Common myeloid progenitor, CD34-positive (primary cell): ENCODE results near the gene SPRR2A.
A peak's percentile ranks its signal among the peaks of the same experiment; 100 is the strongest.

Experiments used
- CTCF ChIA-PET: fragments of 350-600 bp; sonication (Branson Sonifier 250); formaldehyde crosslinking; loops from one replicate; lab custom pipeline; 2021; ENCODE audit warnings: antibody characterized with exemption; lab: Charles Lee
- POLR2A ChIA-PET: fragments of 350-600 bp; sonication (Branson Sonifier 250); formaldehyde crosslinking; loops from one replicate; lab custom pipeline; 2021; ENCODE audit warnings: antibody characterized with exemption; lab: Charles Lee
- DNase-seq, 3 donors: peaks; one replicate each; pipeline versions ENCODE4 v3.0.0 to v3.0.0-alpha.2; 2013
- H3K27ac ChIP-seq, 2 experiments: 1 replicate in 1 of 2; 2 replicates in 1 of 2; pipeline ENCODE4 v1.7.0; 2013; ENCODE audit warnings: inconsistent platforms in 2 of 2, low read length in 2 of 2, mild to moderate bottlenecking in 2 of 2, low read depth in 1 of 2, moderate library complexity in 1 of 2; ENCODE audit not compliant: severe bottlenecking in 2 of 2, insufficient read depth in 1 of 2, poor library complexity in 1 of 2
- H3K27me3 ChIP-seq, 5 experiments: replicated peaks in 2 of 5; 1 replicate in 3 of 5; 2 replicates in 2 of 5; pipeline versions ENCODE4 v1.6.1 to v1.7.0; 2013; ENCODE audit warnings: low read length in 4 of 5, mild to moderate bottlenecking in 2 of 5, moderate library complexity in 2 of 5, inconsistent platforms in 1 of 5; ENCODE audit not compliant: insufficient read depth in 5 of 5, control insufficient read depth in 4 of 5
- H3K36me3 ChIP-seq, 4 experiments: 1 replicate in 2 of 4; 2 replicates in 2 of 4; pipeline versions ENCODE4 v1.6.1 to v1.7.0; 2013; ENCODE audit warnings: low read length in 3 of 4, control low read depth in 1 of 4, mild to moderate bottlenecking in 1 of 4; ENCODE audit not compliant: control insufficient read depth in 4 of 4, insufficient read depth in 4 of 4
- H3K4me1 ChIP-seq, 4 experiments: 1 replicate in 3 of 4; 2 replicates in 1 of 4; pipeline versions ENCODE4 v1.6.1 to v1.7.1; 2013; ENCODE audit warnings: low read length in 3 of 4, mild to moderate bottlenecking in 3 of 4, control low read depth in 1 of 4, inconsistent platforms in 1 of 4, moderate library complexity in 1 of 4; ENCODE audit not compliant: control insufficient read depth in 4 of 4, insufficient read depth in 4 of 4; ENCODE audit errors: control extremely low read depth in 1 of 4
- H3K4me3 ChIP-seq, 7 experiments: 1 replicate in 4 of 7; 2 replicates in 3 of 7; pipeline versions ENCODE4 v1.5.1 to v1.7.0; 2013; ENCODE audit warnings: mild to moderate bottlenecking in 7 of 7, low read length in 6 of 7, moderate library complexity in 6 of 7, inconsistent platforms in 2 of 7, low read depth in 2 of 7, control low read depth in 1 of 7; ENCODE audit not compliant: insufficient read depth in 4 of 7, control insufficient read depth in 1 of 7; ENCODE audit errors: extremely low read depth in 1 of 7
- H3K9me3 ChIP-seq, 5 experiments: 1 replicate in 4 of 5; 2 replicates in 1 of 5; pipeline versions ENCODE4 v1.6.1 to v1.7.1; 2013; ENCODE audit warnings: low read length in 4 of 5, mild to moderate bottlenecking in 2 of 5, inconsistent platforms in 1 of 5, low read depth in 1 of 5, moderate library complexity in 1 of 5; ENCODE audit not compliant: control insufficient read depth in 4 of 5, insufficient read depth in 2 of 5; ENCODE audit errors: control extremely low read depth in 1 of 5
- WGBS: methylation state at CpG from one replicate; pipeline ENCODE4 v1.1.5; 2013; ENCODE audit not compliant: insufficient coverage; 5-methylcytosine and 5-hydroxymethylcytosine counted together

SPRR2A gene

GRCh38 chr1:153049211-153049610 lies 8.1 kb downstream of the SPRR2A start:
- Histone ChIP-seq H3K4me3 (no peak overlapping the region), H3K4me1 (no peaks in the 10 kb centered on the region), H3K27ac (no peak overlapping the region), H3K36me3 (no peaks in the 10 kb centered on the region), H3K27me3 (peaks cover 0 to 3% (median 0%) of the 10 kb centered on the region in 5 experiments), H3K9me3 (peaks cover 0 to 4% (median 0%) of the 10 kb centered on the region in 5 experiments)
- WGBS: 100% methylated on average over 1 of the region's 2 CpGs
- ChIA-PET POLR2A (no interaction called here), CTCF (no interaction called here)
- DNase-seq: no peak

- peaks cover 0 to 1% (median 0%) of the 10 kb centered on the region in 5 experiments for H3K9me3 ChIP-seq
- ChIA-PET POLR2A (no interaction called here), CTCF (no interaction called here)
- H3K36me3 ChIP-seq: no peaks in the 10 kb centered on the region
- no peak within 1 kb of the TSS for H3K27ac ChIP-seq
- WGBS: 81% methylated on average over 3 of the region's 4 CpGs
- H3K4me3 ChIP-seq: no peak within 1 kb of the TSS
- H3K4me1 ChIP-seq: no peaks in the 10 kb centered on the region
- DNase-seq: no peak
- peaks cover 2 to 18% (median 7%) of the 10 kb centered on the region in 5 experiments for H3K27me3 ChIP-seq
These were observed 16.2 kb downstream of the SPRR2A start, which contains the start of gene SPRR2D for GRCh38 chr1:153040950-153041631. TSS of gene SPRR2D (minus strand) at chr1:153041120. CDS start at chr1:153040346, 774 bp downstream.

- Histone ChIP-seq H3K27ac (no peak overlapping the region), H3K27me3 (peaks cover 0 to 9% (median 2%) of the 10 kb centered on the region in 5 experiments), H3K4me1 (no peaks in the 10 kb centered on the region), H3K36me3 (no peaks in the 10 kb centered on the region), H3K9me3 (peaks cover 0 to 1% (median 0%) of the 10 kb centered on the region in 5 experiments), H3K4me3 (no peak overlapping the region)
- no peak for DNase-seq
- CTCF ChIA-PET: interaction anchor here (0.6 kb wide), 1 partner anchor 26 kb away, joined by 3 read pairs; no protein-coding TSS in a partner anchor
- no CpG with 5 or more reads among the region's 1 CpG for WGBS
- POLR2A ChIA-PET: interaction anchor here (0.6 kb wide), 1 partner anchor 65 kb away, joined by 3 read pairs; the partner anchor contains the start of gene SPRR4
These were observed 22.1 kb downstream of the SPRR2A start for GRCh38 chr1:153035211-153035610.

GRCh38 chr1:153032677-153033308 lies 24.5 kb downstream of the SPRR2A start:
- Histone ChIP-seq H3K36me3 (no peaks in the 10 kb centered on the region), H3K27me3 (peaks cover 0 to 9% (median 2%) of the 10 kb centered on the region in 5 experiments), H3K4me1 (no peaks in the 10 kb centered on the region), H3K9me3 (peaks cover 0 to 2% (median 0%) of the 10 kb centered on the region in 5 experiments), H3K4me3 (no peak overlapping the region), H3K27ac (no peak overlapping the region)
- CTCF ChIA-PET: interaction anchor here (1.1 kb wide), 1 partner anchor 11 kb away, joined by 3 read pairs; no protein-coding TSS in a partner anchor
- peak in 2 of 3 donors; percentile 7 for DNase-seq
- POLR2A ChIA-PET: no interaction called here
- whole genome bisulfite sequencing: 0% methylated on average over 1 of the region's 3 CpGs

GRCh38 chr1:153032073-153032472 lies 25.2 kb downstream of the SPRR2A start:
- no peak overlapping the region for H3K4me3 ChIP-seq
- ChIA-PET CTCF (no interaction called here), POLR2A (no interaction called here)
- H3K27me3 ChIP-seq: peaks cover 0 to 9% (median 2%) of the 10 kb centered on the region in 5 experiments
- no peak overlapping the region for H3K27ac ChIP-seq
- H3K9me3 ChIP-seq: peaks cover 0 to 2% (median 0%) of the 10 kb centered on the region in 5 experiments
- H3K36me3 ChIP-seq: no peaks in the 10 kb centered on the region
- no peak for DNase-seq
- H3K4me1 ChIP-seq: no peaks in the 10 kb centered on the region

- no peaks in the 10 kb centered on the region for H3K36me3 ChIP-seq
- CTCF ChIA-PET: no interaction called here
- H3K27ac ChIP-seq: no peak within 1 kb of the TSS
- peaks cover 0 to 2% (median 0%) of the 10 kb centered on the region in 5 experiments for H3K9me3 ChIP-seq
- H3K27me3 ChIP-seq: peaks cover 0 to 9% (median 2%) of the 10 kb centered on the region in 5 experiments
- POLR2A ChIA-PET: no interaction called here
- H3K4me3 ChIP-seq: no peak within 1 kb of the TSS
- H3K4me1 ChIP-seq: no peaks in the 10 kb centered on the region
- no peak for DNase-seq
These were observed 26.4 kb downstream of the SPRR2A start, which contains the start of gene SPRR1B for GRCh38 chr1:153030895-153031294. TSS of gene SPRR1B (plus strand) at chr1:153031203. CDS start at chr1:153032346, 1,143 bp downstream.

DNA sequence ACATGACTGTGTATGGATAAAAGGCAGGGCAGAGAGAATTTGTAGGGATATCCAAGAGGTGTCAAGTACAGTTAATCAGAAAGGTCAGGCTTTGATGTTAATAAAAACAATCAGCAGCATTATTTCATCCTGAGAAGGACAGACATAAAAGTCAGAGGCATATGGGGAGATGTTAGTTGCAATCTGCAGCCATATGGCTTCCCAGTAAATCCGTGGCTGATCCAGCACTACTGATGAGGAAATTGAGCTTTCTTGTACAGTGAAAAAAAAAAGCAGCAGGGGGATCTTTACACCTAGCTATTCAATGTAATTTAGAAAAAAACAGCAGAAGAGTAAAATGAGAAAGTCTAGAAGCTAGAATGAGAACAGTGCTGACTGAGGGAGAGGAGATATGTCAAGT lies 28.5 kb downstream of the SPRR2A start:
- H3K36me3 ChIP-seq: no peaks in the 10 kb centered on the region
- CTCF ChIA-PET: no interaction called here

More for the DNA sequence above, 28.5 kb downstream of the SPRR2A start:
- DNase-seq: no peak
- POLR2A ChIA-PET: no interaction called here
- H3K27me3 ChIP-seq: peaks cover 0 to 6% (median 2%) of the 10 kb centered on the region in 5 experiments
- WGBS: 75% methylated on average over 1 of the region's 1 CpG
- H3K27ac ChIP-seq: no peak overlapping the region
- no peak overlapping the region for H3K4me3 ChIP-seq
- H3K9me3 ChIP-seq: peaks cover 0 to 2% (median 0%) of the 10 kb centered on the region in 5 experiments
- H3K4me1 ChIP-seq: no peaks in the 10 kb centered on the region
